Measurements from ENCODE around the gene DHX16. TPM values are rescaled to one million over a fixed set of nuclear protein-coding genes. Genes with fewer than 3 reads are reported as not detected.

Gene DHX16
- total RNA-seq, 4 donors from 2014 or later = 11.4 to 26.6 (median 24.4) TPM

DNA sequence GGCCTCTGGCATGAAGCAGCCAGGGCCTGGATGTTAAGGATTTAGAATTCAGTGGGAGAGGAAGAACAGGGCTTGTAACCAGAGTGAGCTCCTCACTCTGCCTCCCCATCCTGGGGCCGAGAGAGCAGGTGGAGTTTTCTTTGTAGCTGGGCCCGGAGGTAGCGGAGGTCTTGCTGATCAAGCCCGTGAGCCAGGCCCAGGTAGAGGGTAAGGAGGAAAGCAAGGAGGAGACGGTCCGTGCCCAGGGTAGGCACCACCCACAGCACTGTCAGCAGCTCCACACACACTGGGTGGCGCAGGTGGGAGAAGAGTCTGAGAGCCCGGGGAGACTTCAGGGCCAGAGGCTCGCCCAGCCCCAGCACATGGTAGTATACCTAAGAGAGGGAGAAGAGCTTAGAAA is 15.8 kb upstream of the DHX16 start:
- Histone ChIP-seq H3K4me3 (peak overlapping the region in 3 of 4 donors; percentile 73 to 92 (median 86)), H3K4me1 (peaks cover 43 to 73% (median 50%) of the 10 kb centered on the region in 3 donors), H3K27me3 (no peaks in the 10 kb centered on the region), H3K9me3 (no peaks in the 10 kb centered on the region), H3K27ac (peak overlapping the region; percentile 96 to 99 (median 98)), H3K36me3 (no peaks in the 10 kb centered on the region)
- no peak for DNase-seq
- intact Hi-C loops (cut with DNase I) = loop anchor here (10.0 kb wide), 1 partner anchor 196 kb away; the partner anchor contains the start of gene DDR1
- TF ChIP-seq POLR2A (IDR thresholded peaks at IDR 0.05) = no peak
- TF ChIP-seq, protein P1, sequence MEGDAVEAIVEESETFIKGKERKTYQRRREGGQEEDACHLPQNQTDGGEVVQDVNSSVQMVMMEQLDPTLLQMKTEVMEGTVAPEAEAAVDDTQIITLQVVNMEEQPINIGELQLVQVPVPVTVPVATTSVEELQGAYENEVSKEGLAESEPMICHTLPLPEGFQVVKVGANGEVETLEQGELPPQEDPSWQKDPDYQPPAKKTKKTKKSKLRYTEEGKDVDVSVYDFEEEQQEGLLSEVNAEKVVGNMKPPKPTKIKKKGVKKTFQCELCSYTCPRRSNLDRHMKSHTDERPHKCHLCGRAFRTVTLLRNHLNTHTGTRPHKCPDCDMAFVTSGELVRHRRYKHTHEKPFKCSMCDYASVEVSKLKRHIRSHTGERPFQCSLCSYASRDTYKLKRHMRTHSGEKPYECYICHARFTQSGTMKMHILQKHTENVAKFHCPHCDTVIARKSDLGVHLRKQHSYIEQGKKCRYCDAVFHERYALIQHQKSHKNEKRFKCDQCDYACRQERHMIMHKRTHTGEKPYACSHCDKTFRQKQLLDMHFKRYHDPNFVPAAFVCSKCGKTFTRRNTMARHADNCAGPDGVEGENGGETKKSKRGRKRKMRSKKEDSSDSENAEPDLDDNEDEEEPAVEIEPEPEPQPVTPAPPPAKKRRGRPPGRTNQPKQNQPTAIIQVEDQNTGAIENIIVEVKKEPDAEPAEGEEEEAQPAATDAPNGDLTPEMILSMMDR (IDR thresholded peaks at IDR 0.05) = no peak
- 65 to 80% methylated on average over 9 of the region's 9 CpGs for WGBS, 2 donors

DNA sequence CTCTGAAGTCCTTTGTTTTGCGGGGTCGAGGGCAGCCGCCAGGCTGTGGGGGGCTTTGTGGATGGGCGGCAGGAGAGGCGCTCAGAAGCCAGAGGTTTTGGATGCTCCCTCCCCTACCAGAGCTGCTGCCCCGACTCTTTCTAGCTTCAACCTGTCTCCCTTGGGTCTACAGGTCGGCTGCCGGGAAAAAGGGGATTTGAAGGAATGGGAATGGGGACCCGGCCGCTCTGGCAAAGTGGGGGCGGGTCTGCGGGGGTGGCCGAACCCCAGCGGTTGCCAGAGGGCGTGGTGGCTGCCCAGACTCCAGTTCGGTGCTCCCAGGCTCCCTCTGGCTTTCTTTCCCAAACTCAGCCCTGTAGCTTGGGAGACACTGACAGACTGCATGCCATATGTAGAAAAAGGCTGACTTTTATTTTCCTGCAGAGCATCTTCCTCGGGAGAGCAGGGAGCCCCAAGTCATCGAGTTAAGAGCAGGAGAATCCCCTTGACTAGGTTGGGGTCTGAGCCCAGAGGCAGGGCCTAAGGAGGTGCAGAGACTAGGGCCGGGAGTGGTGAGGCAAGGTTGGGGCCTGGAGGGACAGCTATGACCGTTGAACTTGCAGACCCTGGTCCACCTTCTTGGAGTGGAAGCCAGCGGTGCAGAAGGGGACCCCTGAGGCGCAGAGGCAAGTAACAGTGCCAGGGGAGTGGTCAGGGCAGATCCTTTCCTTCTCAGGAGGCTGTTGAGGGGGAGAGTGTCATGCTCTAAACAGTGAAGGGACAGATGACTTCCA is 15.0 kb upstream of the DHX16 start:
- TF ChIP-seq, protein P1 (IDR thresholded peaks at IDR 0.05) = peak in 1 of 6 experiments; percentile 7
- TF ChIP-seq POLR2A (IDR thresholded peaks at IDR 0.05) = peak in 1 of 4 donors; percentile 19
- WGBS, 2 donors = 0 to 7% methylated on average over 1 to 16 of the region's 22 CpGs
- no peaks in the 10 kb centered on the region for H3K36me3 ChIP-seq
- H3K27ac ChIP-seq = peak overlapping the region; percentile 96 to 99 (median 98)
- intact Hi-C loops (cut with DNase I) = loop anchor here (10.0 kb wide), 1 partner anchor 197 kb away; the partner anchor contains the start of gene DDR1
- peaks cover 50 to 81% (median 57%) of the 10 kb centered on the region in 3 donors for H3K4me1 ChIP-seq
- peak overlapping the region; percentile 73 to 92 (median 82) for H3K4me3 ChIP-seq
- H3K27me3 ChIP-seq = no peaks in the 10 kb centered on the region
- DNase-seq = no peak
- no peaks in the 10 kb centered on the region for H3K9me3 ChIP-seq

DNA sequence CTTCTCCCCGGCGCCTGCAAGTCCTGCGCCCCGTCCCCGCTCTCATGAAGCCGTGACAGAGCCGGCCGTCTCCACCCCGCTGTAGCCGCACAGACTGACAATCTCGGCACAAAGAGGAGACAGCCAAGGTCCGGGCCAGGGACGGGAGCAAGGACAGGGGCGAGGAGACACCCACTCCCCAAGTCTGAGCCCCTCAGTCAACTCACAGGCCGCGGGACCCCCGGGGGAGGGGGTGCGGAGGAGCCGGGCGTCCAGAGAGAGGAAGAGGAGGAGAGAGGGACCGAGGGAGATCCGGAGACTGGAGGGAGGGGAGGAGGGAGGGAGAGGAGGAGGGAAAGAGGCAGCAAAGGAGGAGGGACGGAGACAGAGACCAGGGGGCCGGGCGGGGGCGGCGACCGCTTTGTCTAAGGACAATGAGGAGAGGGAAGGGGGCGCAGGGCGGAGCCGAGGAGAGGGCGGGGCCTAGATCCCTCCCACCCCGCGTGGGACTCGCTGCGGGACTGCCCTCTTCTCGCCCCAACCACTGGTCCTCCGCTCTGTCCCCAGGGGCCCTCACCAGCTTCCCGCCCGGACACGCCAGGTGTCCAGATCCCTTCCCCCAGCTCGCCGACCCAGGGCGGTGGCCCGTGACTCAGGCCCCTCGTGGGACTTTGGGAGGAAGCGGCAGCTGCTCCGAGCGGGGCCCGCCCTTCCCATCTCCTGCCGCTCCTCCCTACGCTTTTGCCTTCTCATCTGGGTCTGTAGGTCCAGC is 14.3 kb upstream of the DHX16 start:
- Histone ChIP-seq H3K4me1 (peaks cover 57 to 88% (median 65%) of the 10 kb centered on the region in 3 donors), H3K27ac (peak overlapping the region; percentile 96 to 99 (median 98)), H3K36me3 (no peaks in the 10 kb centered on the region), H3K27me3 (no peaks in the 10 kb centered on the region), H3K4me3 (peak overlapping the region; percentile 73 to 92 (median 82)), H3K9me3 (no peaks in the 10 kb centered on the region)
- peak in 2 of 4 donors; percentile 29 to 58 for TF ChIP-seq POLR2A (IDR thresholded peaks at IDR 0.05)
- TF ChIP-seq, protein P1 (IDR thresholded peaks at IDR 0.05) = no peak
- peak; percentile 86 for DNase-seq
- intact Hi-C loops (cut with DNase I) = loop anchor here (10.0 kb wide), 1 partner anchor 198 kb away; the partner anchor contains the start of gene DDR1
- WGBS, 2 donors = 0 to 2% methylated on average over 25 to 34 of the region's 52 CpGs

- H3K4me3 ChIP-seq = peak within 1 kb of the TSS; percentile 73 to 92 (median 82)
- WGBS, 2 donors = 0 to 1% methylated on average over 11 to 23 of the region's 41 CpGs
- peak within 1 kb of the TSS; percentile 96 to 99 (median 98) for H3K27ac ChIP-seq
- TF ChIP-seq, protein P1 (IDR thresholded peaks at IDR 0.05) = no peak
- TF ChIP-seq POLR2A (IDR thresholded peaks at IDR 0.05) = peak in 2 of 4 donors; percentile 31 to 72
- DNase-seq = peak; percentile 45
- H3K36me3 ChIP-seq = no peaks in the 10 kb centered on the region
- H3K27me3 ChIP-seq = no peaks in the 10 kb centered on the region
- intact Hi-C loops (cut with DNase I) = loop anchor here (10.0 kb wide), 1 partner anchor 199 kb away; the partner anchor contains the start of gene DDR1
- H3K4me1 ChIP-seq = peaks cover 62 to 91% (median 63%) of the 10 kb centered on the region in 3 donors
- no peaks in the 10 kb centered on the region for H3K9me3 ChIP-seq
Measured at GRCh38 chr6:30686009-30686907, 13.5 kb upstream of the DHX16 start, which contains the start of gene PPP1R18. Gene PPP1R18 (minus strand): TSS chr6:30686645. CDS start chr6:30686018, 627 bp downstream.
